Activated CD4-positive, CD25-positive, alpha-beta regulatory T cell (primary cell): ENCODE results near the gene MAP3K9.

Source experiments
- DNase-seq, 4 experiments: peaks; one replicate each; lab custom pipeline; 2025; lab: John Stamatoyannopoulos, UW

MAP3K9 gene

DNA sequence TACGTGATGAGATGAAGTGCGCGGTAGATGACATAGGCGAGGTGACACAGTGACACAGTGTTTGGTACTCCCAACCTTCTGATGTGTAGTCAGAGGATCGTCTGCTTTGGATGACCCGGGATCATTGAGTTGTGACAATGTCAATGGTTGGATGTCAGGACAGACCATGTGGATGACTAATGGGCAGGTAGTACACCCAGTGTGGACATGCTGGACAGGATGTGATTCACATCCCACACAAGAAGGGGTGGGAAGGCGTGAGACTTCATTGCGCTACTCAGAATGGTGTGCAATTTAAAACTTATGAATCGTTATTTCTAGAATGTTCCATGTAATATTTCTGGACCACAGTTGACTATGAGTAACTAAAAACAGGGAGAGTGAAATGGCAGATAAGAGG, 23.8 kb downstream of the MAP3K9 start:
- DNase-seq: no peak

DNA sequence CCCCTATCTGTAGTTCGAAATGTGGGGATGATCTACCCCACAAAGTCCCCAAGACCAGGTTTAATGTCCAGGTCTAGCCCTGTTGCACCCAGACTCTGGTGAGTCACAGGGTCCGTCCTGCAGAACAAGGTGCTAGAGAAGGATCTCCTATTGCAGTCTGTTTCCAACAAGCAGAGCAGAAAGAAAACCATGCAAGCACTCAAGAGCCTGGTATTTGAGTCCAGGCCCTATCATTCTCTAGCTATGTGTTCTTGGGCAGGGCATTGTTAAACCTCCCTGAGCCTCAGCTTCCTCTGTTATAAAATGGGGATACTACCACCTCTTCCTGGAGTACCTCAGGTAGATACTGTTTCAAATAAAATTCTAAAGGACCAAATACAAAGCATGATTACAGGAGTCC, 24.4 kb downstream of the MAP3K9 start:
- no peak for DNase-seq

DNA sequence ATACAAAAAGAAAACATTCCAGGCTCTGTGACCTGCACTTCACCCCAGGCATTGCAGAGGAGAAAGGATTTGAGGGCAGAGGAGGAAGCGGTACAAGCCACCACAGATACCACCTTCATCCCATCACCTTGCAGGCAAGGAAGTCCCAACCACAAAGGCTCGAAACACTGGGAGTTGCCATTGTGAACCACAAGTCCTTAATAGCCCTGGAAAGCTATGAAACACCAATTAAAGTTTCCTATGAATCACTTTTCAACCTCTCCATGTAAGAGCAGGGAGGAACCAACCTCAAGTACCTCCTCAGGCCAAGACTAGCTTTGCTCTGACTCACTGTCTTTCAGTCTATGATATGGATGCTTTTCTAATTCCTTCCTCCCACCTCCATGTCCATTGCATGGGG, 27.0 kb downstream of the MAP3K9 start:
- no peak for DNase-seq

DNA sequence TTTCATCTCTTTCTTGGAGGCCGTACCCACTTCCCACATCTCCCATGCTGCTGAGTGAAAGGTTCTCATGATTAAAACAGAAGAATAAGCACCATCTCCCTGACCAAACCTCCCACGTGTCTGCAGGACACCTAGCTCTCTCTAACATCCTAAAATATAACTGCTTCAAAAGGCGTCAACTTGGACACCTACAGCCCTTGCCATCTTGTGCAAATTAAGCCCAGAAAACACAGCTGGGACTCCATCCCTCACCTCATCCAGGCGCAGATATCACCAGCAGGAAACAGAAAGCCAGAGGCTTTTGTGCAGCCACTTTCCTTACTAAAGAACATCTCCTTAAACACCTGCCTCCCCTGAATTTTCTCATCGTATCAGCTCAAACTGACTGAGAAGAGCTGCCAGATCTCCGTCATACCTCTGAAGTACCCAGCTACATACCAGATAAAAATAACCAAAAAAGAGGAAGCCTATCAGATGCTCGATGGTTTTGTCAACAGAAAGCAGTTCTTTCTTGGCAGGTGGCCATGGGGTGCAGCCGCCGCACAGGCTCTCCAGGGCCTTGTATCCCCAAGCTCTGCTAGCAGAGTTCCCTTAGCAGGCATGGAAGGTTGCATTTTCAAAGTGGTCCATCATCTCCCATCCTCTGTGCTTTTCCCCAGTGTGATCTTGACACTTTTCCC, 28.8 kb downstream of the MAP3K9 start:
- DNase-seq: no peak

DNA sequence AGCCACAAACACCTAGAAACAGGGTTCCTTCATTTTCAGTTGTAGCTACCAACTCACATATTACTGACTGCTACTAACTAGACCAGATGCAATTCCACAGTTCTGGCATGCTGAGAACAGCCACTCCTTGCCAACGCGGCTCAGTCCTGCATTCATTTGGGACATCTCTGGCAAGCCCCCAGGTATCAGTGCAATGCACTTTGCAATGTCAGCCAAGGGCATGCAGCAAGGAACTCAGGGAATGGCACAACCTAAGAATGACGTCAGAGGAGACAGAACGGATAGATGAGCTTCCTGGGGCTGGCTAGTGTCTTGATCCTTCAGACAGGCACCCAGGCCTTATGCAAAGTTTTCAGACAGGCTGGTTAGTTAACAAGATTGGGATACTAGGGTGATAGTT, 29.6 kb downstream of the MAP3K9 start:
- DNase-seq: no peak

DNA sequence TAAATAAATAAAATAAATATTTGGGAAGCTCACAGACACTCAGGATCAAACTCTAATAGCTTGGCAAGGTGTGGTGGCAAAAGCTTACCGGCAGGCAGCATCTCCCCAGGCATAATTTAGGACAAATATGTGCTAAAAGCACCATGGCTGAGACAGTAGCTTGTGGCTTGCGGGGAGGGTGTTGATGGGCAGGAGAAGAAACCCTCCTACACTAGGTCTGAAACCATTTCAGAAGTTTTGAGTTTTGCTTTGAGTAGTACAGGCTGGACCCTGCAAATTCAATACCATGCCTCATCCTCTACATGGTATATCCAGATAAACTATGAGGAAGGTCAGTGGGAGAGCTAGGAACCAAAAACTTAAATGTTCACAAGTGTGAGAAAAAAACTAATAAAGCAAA, 33.1 kb downstream of the MAP3K9 start:
- no peak for DNase-seq

DNA sequence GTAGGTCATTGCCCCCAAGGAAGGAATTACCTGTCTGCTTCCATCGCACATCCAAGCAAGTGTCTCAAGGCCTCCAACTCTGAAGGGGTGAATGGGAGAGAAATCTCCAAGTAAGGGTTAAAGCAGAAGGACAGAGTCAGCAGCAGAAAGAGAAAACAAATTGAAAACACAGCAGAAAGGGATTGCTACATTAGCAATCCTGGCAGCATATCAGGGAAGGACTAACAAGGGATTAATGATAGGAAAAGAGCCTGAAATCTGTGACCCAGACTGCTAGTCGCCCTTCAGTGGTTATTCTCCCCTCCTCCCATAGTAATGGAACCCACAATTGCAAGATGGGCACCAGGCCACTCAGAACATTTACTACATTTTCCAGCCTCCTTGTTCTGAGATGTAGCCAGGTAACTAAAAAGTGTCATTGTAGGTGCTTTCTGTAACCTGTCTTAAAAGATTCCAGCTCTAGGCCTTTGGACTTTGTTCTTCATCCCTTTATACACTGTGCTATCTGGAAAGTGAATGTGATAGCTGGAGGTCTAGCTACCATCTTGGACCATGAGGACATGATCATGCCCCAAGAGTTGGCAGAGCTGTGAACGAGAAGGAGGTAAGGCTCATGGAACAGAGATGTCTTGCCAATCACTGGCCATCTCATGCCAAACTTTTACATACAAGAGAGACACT, 36.0 kb downstream of the MAP3K9 start:
- no peak for DNase-seq

DNA sequence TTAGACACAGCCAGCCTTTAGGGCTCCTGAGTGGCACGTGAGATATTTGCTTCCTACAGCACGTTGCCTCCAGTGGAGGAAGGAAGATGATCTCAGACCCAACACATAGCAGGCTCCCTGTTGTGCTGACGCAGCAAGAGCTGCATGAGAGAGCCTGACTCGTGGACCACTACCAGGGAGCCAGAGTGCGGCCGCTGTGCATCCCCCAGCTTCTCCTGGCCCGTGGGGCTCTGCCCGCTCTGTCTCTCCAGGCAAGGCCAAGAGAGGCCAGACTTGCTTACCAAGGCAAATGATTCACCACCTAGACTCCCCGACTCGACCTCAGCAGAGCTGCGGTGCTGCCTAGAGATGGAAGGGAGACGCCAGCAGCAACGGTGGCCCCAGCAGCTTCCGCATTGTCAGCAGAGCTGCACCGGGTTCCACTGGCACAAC, 37.5 kb downstream of the MAP3K9 start:
- DNase-seq: no peak

DNA sequence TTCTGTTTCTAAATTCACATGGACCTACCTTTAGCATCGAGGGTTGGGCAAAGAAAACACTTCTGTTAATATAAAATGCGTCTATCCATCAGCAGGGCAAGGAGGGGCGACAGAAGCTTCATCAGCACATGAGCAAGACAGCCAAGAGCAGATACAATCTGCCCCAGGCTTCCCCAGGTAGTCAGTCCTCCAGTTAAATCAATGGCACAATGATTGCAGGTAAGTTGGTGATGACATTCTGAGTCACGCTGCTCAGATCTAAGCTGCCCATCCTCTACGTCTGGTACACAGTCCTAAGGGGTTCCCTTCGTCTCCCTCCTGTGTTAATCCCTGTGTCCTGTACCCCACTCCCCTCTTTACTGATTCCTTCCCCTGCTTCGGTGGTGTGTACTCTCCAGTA, 38.8 kb downstream of the MAP3K9 start:
- no peak for DNase-seq

DNA sequence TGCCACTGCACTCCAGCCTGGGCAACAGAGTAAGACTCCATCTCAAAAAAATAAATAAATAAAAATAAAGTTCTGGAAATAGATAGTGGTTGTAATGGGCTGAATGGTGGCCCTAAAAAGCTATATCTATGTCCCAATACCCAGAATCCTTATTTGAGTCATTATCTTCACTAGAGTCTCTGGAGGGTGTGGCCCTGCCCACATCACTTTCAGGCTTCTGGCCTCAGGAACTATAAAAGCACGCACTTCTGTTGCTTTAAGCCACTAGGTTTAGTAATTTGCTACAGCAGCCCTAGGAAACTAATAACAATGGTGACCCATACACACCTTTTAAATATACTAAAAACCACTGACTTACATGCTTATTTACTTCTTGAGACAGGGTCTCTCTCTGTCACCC, 49.9 kb downstream of the MAP3K9 start:
- no peak for DNase-seq

DNA sequence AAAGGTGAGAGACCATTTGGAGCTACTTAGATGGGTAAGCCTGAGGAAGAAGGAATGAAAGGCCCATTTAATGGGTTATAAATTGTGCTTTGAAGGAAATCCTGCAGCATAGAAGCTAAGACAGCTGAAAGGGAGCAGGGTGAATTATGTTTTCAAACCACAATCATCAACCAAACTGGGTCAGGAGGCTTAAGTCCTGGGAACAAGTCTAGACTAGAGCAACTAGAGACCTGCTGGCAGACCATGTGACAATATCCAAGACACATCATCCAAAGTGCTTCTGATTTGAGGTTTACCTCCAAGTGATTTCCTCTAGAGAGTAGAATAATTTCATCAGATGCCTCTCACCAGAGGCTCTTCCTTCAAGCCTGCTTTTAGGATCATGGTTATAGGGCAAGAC, 53.7 kb downstream of the MAP3K9 start:
- DNase-seq: no peak

DNA sequence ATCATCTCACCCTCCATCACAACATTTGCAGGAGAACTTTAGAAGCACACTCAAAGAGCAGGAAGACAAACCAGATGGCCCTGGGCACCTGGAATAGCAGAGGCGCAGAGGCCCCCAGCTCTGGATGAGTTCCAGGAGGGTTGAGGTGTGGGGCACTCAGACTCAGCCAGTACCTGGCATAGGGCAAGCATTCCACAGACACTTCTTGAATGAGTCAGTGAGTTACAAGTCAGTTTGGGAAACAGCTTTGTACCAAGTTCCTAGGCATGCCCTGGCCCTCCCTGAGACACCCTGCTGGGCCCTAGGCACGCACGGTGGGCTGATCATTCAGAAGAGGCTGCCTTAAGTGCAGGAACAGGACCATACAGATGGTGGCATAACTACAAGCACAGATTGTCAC, 54.3 kb downstream of the MAP3K9 start:
- DNase-seq: no peak

DNA sequence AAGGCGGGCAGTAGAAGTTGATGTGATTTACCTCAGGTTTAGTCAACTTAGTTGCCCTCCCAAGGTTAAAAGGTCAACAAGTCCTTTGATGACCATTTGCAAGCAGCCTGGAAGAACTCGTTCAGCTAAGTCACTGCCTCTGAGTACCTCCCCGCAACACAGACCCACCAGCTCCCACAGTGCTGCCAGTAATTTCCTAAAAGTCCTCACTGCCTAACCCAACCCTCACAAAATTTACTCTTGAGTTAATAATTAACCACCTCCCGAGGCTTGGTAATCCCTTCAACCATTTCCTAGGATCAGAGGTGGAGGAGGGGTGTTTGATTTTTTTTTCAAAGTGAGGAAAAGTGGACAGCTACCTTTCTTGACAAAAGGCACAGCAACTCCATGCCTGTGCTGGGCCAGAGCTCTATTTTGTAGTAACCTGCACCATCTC, 55.8 kb downstream of the MAP3K9 start:
- no peak for DNase-seq

DNA sequence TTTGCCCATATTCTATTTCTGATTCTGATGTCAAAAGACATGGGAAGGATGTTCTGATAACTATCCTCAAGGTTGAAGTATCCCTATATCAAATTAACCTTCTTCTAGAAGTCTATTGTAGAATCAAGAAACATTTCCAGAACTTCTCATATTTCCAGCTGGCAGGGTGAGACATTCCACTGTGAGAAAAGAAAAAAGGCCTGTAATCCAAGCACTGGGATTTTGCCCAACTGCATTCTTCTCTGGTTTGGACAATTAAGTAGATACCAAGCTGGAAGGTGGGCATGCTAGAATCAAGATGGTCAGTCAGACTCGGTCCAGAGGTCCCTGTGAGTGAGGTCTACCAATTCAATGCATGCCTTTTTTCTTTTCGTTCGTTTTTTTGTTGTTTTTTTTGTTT, 60.9 kb downstream of the MAP3K9 start:
- DNase-seq: no peak

DNA sequence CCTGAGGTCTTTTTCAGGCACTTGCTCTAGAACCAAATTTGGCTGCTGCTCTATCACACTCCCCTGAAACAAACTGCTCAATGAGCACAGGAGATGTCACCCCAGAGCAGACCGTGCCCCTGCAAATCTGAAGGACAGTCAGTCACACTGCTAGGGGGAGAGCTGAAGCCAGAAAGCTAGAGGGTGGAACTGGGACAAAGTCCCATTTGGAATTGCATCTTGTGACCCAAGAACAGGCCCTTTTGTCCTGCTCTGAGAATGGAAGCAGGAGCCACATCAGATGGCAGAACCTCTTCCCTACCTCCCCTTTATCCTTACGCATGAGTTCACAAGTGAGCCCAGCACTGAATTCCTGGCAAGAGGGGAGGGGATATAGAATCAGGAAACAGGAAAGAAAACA, 64.7 kb downstream of the MAP3K9 start:
- DNase-seq: no peak

DNA sequence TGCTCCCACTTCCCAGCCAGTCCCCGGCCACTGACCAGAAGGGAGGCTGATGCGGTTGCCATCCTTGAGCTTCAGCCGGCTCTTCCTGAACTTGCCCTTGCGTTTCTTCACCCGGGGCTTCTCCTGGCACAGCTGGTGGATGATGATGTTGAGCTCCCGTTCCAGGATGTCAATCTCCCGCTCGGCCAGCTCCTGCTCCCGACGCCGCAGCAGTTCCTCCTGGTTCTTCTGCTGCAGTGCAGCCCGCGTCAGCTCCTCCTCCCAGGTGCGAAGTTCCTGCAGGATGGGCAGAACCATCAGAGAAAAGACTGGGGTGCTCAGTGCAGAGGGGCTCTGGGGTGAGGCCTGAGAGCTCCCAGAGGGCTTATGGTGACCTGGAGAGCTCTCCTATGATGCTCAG, 67.0 kb downstream of the MAP3K9 start:
- no peak for DNase-seq

DNA sequence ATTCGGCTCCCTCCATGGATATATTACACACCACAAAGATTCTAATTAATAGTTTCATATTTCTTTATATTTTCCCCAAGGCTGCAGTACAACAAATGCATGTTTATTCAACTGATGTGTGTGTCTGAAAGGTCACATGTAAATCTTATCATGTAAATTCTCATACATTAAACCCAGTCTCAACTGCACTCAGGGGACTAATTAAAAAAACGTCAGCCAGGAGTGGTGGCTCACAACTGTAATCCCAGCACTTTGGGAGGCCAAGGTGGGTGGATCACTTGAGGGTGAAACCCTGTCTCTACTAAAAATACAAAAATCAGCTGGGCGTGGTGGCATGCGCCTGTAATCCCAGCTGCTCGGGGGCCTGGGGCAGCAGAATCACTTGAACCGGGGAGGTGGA, 67.8 kb downstream of the MAP3K9 start:
- DNase-seq: no peak

DNA sequence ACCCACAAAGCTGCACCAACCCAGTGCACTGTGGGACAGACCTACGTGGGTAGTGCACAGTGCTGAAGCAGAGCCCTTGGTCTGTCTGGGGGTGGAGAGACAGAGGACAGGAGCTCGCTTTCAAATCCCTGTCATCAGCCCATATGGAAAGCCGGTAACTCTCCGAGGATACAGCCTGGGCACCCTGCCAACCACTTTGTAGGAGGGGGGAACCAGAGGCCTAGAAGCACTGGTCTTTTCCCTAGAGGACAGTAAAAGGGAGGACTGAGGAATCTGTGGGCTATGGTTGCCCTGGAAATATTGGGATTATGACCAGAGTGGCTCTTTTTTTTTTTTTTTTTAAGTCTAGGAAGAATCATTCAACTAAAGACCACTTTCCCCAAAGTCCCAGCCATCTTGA, 74.3 kb downstream of the MAP3K9 start:
- DNase-seq: no peak

DNA sequence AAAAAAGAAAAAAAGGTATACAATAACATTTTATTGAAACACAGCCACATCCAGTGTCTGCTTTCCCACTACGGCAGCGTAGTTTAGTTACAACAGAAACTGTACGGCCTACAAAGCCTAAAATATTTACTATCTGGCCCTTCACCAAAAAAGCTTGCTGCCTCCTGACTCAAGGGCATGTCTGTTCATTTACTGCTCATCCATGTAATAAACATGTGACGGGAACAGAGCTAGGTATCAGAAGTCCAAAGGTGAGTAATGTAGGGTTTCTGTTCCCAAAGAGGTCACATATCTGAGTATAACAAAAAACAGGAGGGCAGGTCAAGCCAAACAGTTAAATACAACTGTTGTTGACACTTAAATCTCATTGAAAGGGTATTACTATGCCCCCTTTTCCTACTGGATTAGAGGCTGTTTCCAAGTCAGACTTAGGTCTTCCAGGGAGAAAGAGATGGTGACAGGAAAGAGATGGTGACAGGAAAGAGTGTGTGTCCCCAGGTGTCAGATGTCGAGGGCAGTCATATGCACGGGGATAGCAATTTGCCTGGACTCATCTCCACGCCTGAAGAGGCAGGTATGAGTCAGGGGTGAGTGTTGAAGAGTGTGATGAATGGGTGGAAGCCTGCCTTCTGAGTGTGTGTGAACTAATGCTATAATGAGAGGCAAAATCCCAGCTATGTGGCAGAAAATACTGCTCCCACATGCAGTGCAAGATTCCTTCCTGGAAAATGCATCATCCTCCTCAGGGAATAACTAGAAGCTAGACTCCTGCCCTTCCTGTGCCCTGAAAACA, 77.7 kb downstream of the MAP3K9 start:
- no peak for DNase-seq

DNA sequence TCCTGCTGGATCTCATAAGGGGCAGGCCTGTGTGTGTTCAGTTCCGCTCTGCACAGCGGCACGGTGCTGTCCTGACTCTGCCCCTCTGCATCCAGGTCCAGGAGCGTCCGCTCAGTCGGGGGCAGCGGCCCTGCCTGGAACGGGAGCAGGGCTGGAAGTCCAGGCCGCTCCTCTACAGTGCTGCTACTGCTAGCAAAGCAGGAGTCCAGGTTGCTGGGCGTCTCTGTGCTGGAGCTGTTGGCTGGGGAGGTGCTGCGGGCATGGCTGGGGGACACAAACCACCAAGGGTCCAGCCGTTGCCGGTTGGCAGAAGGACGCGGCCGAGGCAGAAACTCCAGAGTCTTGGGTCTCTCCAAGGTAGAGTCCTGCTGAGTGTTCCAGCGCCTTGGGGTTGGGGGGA, 78.9 kb downstream of the MAP3K9 start:
- DNase-seq: no peak

DNA sequence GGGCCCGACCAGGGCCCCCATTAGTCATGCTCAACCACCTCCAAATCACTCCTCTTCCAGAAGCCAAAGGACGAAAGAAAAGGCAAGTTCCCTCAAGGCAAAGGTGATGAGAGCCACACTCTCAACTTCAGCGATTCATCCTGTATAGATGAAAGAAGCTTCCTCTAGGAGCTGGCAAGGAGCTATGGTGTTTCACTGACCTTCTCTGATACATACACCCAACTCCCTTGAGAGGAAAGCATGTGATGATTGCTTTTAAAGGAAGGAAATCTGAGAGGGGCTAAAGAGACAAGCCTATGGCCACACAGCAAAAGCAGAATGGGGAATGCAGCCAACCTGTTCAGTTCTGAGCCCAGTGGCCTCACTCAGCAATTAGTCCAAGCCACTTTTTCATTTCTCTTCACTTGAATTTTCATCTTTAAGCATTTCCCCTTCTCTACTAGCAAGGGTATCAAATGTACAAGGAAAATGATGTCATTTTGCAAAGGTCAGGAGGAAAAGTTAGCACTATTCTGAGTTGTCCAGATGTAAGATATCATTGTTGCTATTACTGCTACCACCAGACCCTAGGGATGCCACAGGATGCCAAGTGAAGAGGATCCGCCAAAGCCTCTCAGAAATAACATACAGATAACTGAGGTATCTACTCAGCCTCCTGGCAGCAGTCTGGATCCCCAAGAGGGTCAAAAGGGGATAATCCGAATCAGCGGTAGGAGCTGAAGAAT, 82.5 kb downstream of the MAP3K9 start:
- no peak for DNase-seq

DNA sequence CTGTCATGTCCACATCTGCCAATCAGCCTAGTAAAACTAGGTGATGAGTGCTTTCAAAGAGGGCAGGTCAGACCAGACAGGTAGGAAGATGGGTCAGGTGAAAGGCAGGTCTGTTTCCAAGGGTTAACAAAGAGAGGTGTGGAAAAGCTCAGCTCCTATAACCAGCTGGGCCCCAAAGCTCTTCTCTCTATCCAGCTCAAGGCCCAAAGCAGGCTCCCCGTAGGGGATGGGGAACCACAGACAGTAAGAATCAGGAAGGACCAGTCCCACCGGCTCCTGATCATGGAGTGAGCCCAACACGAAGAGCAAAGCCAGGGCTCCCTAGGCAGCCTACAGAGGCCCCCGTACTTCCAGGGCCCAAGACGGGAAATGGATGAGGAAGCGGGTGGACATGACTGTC, 84.4 kb downstream of the MAP3K9 start:
- DNase-seq: no peak

DNA sequence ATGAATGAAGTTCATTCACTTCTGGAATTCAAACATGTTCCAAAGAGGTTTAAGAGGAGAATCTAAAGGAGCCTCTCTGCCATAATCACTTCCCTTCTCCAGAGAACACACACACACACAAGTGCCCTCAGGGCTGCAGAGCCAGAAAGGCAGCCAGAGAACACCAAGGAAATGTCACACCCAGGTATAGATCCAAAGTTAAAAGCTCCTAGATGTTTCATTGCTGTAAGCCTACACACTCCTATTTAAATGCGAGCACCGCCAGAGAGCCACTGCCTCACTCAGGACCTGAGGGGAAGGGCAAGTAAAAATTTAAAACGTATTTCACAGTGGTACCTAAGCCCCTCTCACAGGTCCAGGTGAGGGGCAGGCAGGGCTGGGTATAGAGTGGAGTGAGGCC, 85.2 kb downstream of the MAP3K9 start:
- DNase-seq: no peak
